ENCODE data around the gene PCDHGA5.

DNA sequence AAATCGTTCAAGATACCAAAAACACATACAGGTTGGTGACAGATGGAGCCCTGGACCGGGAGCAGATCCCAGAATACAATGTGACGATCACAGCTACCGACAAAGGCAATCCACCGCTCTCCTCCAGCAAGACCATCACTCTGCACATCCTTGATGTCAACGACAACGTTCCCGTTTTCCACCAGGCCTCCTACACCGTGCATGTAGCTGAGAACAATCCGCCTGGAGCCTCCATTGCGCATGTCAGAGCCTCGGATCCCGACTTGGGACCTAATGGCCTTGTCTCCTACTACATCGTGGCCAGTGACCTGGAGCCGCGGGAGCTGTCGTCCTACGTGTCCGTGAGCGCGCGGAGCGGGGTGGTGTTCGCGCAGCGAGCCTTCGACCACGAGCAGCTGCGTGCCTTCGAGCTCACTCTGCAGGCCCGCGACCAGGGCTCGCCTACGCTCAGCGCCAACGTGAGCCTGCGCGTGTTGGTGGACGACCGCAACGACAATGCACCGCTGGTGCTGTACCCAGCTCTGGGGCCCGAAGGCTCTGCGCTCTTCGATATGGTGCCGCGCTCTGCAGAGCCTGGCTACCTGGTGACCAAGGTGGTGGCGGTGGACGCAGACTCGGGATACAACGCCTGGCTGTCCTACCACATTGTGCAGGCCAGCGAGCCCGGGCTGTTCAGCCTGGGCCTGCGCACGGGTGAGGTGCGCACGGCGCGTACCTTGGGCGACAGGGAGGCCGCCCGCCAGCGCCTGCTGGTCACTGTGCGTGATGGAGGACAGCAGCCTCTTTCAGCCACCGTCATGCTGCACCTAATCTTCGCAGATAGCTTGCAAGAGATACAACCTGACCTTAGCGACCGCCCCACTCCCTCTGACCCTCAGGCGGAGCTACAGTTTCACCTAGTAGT lies 7.9 kb downstream of the PCDHGA5 start:
- TF ChIP-seq, protein P1, sequence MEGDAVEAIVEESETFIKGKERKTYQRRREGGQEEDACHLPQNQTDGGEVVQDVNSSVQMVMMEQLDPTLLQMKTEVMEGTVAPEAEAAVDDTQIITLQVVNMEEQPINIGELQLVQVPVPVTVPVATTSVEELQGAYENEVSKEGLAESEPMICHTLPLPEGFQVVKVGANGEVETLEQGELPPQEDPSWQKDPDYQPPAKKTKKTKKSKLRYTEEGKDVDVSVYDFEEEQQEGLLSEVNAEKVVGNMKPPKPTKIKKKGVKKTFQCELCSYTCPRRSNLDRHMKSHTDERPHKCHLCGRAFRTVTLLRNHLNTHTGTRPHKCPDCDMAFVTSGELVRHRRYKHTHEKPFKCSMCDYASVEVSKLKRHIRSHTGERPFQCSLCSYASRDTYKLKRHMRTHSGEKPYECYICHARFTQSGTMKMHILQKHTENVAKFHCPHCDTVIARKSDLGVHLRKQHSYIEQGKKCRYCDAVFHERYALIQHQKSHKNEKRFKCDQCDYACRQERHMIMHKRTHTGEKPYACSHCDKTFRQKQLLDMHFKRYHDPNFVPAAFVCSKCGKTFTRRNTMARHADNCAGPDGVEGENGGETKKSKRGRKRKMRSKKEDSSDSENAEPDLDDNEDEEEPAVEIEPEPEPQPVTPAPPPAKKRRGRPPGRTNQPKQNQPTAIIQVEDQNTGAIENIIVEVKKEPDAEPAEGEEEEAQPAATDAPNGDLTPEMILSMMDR (IDR thresholded peaks at IDR 0.05; ENCODE audit: control extremely low read depth in 1 of 3, insufficient read depth in 1 of 3, low read depth in 1 of 3, low read length in 3 of 3) = no peak
- TF ChIP-seq HDAC2 (IDR thresholded peaks at IDR 0.05; ENCODE audit: borderline replicate concordance in 1 of 2, low read depth in 2 of 2, low read length in 2 of 2) (no peak), SP2 (IDR thresholded peaks at IDR 0.05; ENCODE audit: low read length) (no peak), CBX5 (IDR thresholded peaks at IDR 0.05; ENCODE audit: low read depth, low read length) (no peak), GTF2F1 (IDR thresholded peaks at IDR 0.05; ENCODE audit: borderline replicate concordance, low read depth, low read length) (no peak), SP1 (IDR thresholded peaks at IDR 0.05; ENCODE audit: low read depth, low read length) (no peak), POLR2A (IDR thresholded peaks at IDR 0.05; ENCODE audit: control extremely low read depth in 1 of 2, low read depth in 2 of 2, low read length in 2 of 2) (no peak)

Data from H1 (cell line).